ENCODE measurements around the gene SPATA31D4.
"Not testable (repeated sequence)": the region's sequence is repeated elsewhere in the genome, so short reads cannot be mapped to it uniquely, and the experiment has no call there.

SPATA31D4 gene

GRCh38 chr9:81928305-81928704, at the start of gene SPATA31D4:
SPATA31D4 (plus strand) TSS chr9:81928428; CDS start chr9:81928514, 86 bp downstream.
- H3K27me3 Mint-ChIP-seq, H3K36me3 Mint-ChIP-seq: not testable (repeated sequence)

DNA sequence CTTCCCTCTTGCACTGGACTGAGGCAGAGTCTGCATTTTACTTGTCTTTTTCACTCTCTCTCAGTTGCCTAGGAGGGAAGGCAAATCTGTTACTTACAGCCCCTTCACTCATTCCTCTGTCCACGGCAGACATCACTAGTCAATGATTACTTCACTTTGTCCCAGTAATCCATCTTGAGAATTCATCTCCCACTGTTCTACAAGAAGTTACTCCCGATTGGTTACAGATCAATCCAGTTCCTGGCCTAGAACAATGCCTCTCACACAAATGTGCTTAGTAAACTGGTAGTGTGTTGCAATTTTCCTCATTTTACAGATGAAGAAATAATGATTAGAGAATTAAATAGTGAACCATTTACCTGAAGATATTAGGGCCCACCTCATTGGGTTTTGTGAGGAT, 49.7 kb upstream of the SPATA31D4 start:
- Mint-ChIP-seq H3K27ac (no peak overlapping the region), H3K4me3 (no peak overlapping the region), H3K27me3 (no peaks in the 10 kb centered on the region), H3K4me1 (no peaks in the 10 kb centered on the region), H3K36me3 (no peaks in the 10 kb centered on the region), H3K9me3 (no peaks in the 10 kb centered on the region)

More at GRCh38 chr9:81928305-81928704, at the start of gene SPATA31D4:
- not testable (repeated sequence) for H3K9me3 Mint-ChIP-seq, H3K4me1 Mint-ChIP-seq, H3K4me3 Mint-ChIP-seq, H3K27ac Mint-ChIP-seq

GRCh38 chr9:81879501-81879916, 48.7 kb upstream of the SPATA31D4 start:
- H3K9me3 Mint-ChIP-seq, result peaks cover 5% of the 10 kb centered on the region
- no peaks in the 10 kb centered on the region for H3K4me1 Mint-ChIP-seq
- H3K27ac Mint-ChIP-seq, result no peak overlapping the region
- no peaks in the 10 kb centered on the region for H3K27me3 Mint-ChIP-seq
- no peak overlapping the region for H3K4me3 Mint-ChIP-seq
- no peaks in the 10 kb centered on the region for H3K36me3 Mint-ChIP-seq

DNA sequence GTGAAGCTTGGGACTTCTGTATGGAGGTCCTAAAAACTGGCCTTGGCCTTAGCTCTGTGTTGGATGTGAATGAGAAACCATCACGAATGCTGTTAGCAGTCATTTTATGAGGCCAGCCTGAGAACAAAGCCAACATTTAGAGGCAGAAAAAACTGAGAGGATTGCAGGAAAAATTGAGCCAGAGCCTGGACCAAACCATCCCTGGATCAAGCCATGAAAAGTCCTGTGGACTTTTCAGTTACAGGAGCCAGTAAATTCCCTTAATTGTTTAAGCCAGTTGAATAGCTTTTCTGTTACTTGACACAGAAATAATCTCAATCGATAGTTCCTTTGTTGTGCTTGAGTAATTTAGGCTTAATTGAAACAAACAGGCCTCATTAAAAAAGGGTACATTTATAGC, 42.6 kb upstream of the SPATA31D4 start:
- Mint-ChIP-seq H3K36me3 (no peaks in the 10 kb centered on the region), H3K4me1 (no peaks in the 10 kb centered on the region), H3K4me3 (no peak overlapping the region), H3K27me3 (no peaks in the 10 kb centered on the region), H3K9me3 (peaks cover 5% of the 10 kb centered on the region), H3K27ac (no peak overlapping the region)

DNA sequence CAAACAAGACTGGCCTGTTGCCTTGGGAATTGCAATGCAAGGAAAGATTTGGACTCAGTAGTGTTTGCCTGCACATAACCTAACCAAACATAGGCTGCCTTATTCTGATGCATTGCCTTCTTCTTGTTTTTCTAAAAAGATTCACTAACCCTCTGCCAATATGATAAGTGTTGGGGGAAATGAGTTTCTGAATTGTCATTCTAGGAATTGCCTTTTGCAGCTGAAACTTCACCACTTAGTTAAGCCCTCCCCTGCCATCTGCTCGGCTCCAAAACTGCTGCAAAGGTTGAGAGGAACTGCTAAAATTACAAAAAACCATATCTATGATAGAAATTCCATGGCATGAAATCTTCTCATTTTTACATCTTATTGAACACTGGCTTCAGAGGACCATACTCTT, 41.6 kb upstream of the SPATA31D4 start:
- no peak overlapping the region for H3K27ac Mint-ChIP-seq
- H3K4me1 Mint-ChIP-seq, result no peaks in the 10 kb centered on the region
- peaks cover 5% of the 10 kb centered on the region for H3K9me3 Mint-ChIP-seq
- H3K27me3 Mint-ChIP-seq, result no peaks in the 10 kb centered on the region
- H3K4me3 Mint-ChIP-seq, result no peak overlapping the region
- H3K36me3 Mint-ChIP-seq, result no peaks in the 10 kb centered on the region

- Mint-ChIP-seq H3K27me3 (peaks cover 2% of the 10 kb centered on the region), H3K4me1 (no peaks in the 10 kb centered on the region), H3K4me3 (no peak overlapping the region), H3K36me3 (no peaks in the 10 kb centered on the region), H3K27ac (no peak overlapping the region), H3K9me3 (no peaks in the 10 kb centered on the region)
Measured at GRCh38 chr9:81890104-81890503, 38.1 kb upstream of the SPATA31D4 start.

DNA sequence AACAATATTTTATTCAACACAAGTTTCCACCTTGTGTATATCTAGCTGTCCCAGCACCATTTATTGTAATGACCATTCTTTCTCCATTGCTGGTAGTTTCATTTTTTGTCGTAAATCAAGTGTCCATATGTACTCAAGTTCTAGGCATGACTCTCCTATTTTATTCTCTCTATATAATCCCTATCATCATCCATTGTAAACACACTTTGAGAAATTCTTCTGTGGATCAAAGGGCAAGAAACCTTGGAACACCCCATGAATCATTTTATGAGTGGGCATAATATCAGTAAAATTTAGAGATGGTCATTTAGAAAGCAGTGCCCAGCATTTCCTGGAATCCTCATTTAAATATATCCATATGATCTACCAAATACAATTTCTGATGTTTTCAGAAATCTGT, 35.8 kb upstream of the SPATA31D4 start:
- no peaks in the 10 kb centered on the region for H3K4me1 Mint-ChIP-seq
- H3K27ac Mint-ChIP-seq, result no peak overlapping the region
- no peaks in the 10 kb centered on the region for H3K36me3 Mint-ChIP-seq
- peaks cover 2% of the 10 kb centered on the region for H3K27me3 Mint-ChIP-seq
- H3K4me3 Mint-ChIP-seq, result no peak overlapping the region
- no peaks in the 10 kb centered on the region for H3K9me3 Mint-ChIP-seq

DNA sequence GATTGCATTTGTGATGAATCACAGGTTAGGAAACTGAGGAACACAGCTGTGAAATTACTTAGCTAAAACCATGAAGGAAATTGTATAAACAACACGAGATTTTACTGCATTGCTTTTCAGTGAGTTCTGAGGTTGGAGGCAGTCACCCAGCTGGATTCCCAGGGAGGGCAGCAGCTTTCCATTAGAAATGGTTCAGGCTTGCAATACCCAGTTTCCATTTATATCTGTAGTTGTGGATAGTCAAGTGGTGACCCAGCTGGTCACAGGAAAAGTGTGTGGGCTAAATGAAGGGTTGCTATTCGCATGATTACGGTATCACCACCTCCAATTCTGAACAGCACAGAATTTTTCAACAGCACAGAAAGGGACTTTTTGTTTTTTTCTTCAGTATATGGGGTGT, 34.3 kb upstream of the SPATA31D4 start:
- Mint-ChIP-seq H3K27me3 (peaks cover 2% of the 10 kb centered on the region), H3K4me1 (no peaks in the 10 kb centered on the region), H3K27ac (no peak overlapping the region), H3K36me3 (no peaks in the 10 kb centered on the region), H3K9me3 (no peaks in the 10 kb centered on the region), H3K4me3 (no peak overlapping the region)

GRCh38 chr9:81894891-81895290, 33.3 kb upstream of the SPATA31D4 start:
- no peaks in the 10 kb centered on the region for H3K9me3 Mint-ChIP-seq
- H3K27me3 Mint-ChIP-seq, result peaks cover 2% of the 10 kb centered on the region
- no peak overlapping the region for H3K27ac Mint-ChIP-seq
- no peaks in the 10 kb centered on the region for H3K4me1 Mint-ChIP-seq
- H3K36me3 Mint-ChIP-seq, result no peaks in the 10 kb centered on the region
- no peak overlapping the region for H3K4me3 Mint-ChIP-seq

DNA sequence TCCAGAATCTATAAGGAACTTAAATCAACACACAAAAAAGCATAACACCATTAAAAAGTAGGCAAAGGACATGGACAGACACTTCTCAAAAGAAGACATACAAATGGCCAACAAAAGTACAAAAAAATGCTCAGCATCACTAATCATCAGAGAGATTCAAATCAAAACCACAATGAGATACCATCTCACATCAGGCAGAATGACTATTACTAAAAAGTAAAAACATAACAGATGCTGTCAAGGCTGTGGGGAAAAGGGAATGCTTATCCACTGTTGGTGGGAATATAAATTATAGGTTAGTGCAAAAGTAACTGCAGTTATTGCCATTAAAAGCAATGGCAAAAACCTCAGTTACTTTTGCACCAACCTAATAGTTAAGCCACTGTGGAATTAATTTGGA, 32.2 kb upstream of the SPATA31D4 start:
- H3K4me3 Mint-ChIP-seq, result no peak overlapping the region
- no peaks in the 10 kb centered on the region for H3K4me1 Mint-ChIP-seq
- no peaks in the 10 kb centered on the region for H3K9me3 Mint-ChIP-seq
- no peak overlapping the region for H3K27ac Mint-ChIP-seq
- peaks cover 2% of the 10 kb centered on the region for H3K27me3 Mint-ChIP-seq
- no peaks in the 10 kb centered on the region for H3K36me3 Mint-ChIP-seq

DNA sequence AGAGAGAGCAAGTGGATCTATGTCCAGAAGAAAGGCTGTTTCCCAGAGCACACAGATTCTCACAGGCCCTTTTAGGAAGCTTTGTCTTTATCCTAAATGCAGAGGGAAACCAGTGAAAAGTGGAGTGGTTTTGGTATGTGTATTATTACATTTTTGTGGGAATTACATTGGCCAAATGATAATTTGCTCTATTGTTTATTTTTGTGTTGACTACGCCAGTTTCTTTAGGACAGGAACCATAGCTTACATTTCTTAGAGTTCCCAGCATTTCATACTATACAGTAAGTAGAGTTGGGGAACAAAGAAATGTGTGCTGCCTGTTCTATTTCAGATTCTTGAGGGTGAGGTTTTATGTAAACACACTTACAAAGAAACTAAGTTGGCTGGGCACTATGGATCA, 29.4 kb upstream of the SPATA31D4 start:
- no peaks in the 10 kb centered on the region for H3K36me3 Mint-ChIP-seq
- no peak overlapping the region for H3K27ac Mint-ChIP-seq
- H3K27me3 Mint-ChIP-seq, result no peaks in the 10 kb centered on the region
- H3K9me3 Mint-ChIP-seq, result no peaks in the 10 kb centered on the region
- no peaks in the 10 kb centered on the region for H3K4me1 Mint-ChIP-seq
- H3K4me3 Mint-ChIP-seq, result no peak overlapping the region

DNA sequence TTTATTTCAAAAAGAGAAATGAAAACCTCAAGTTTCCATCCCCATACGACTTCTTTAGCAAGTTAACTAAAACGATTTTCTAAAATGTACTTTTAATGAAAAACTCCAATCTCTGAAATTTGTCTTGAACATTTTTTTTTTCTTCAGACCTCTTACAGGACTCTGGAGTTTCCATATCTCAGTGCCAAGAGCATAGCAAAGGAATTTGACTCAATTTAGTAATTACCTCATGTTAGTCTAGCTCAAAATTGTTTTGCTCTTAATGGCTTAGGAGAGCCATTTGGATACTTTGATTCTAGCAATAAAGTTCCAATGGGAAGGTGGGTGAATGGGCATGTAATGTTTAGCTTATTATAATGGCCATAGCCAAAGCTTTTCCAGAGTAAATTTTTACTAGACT, 26.0 kb upstream of the SPATA31D4 start:
- no peak overlapping the region for H3K4me3 Mint-ChIP-seq
- H3K4me1 Mint-ChIP-seq, result no peaks in the 10 kb centered on the region
- H3K27me3 Mint-ChIP-seq, result no peaks in the 10 kb centered on the region
- no peaks in the 10 kb centered on the region for H3K36me3 Mint-ChIP-seq
- no peak overlapping the region for H3K27ac Mint-ChIP-seq
- H3K9me3 Mint-ChIP-seq, result no peaks in the 10 kb centered on the region

DNA sequence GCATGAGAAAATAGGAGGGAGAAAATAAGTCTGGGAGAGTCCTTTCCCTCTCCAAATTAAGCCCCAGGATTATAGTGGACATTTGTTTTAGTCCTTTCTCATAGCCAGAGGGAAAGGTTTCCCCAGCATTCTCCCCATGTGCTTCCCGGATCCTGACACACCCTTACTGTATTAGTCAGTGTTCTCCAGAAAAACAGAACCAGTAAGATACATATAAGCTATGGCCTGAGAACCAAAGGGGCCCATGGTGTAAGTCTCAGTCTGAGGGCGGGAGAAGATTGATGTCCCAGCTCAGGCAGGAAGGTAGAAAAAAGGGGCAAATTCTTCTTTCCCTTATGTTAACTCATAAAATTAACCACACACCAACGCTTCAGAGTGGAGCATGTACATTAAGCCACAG, 25.6 kb upstream of the SPATA31D4 start:
- no peak overlapping the region for H3K27ac Mint-ChIP-seq
- H3K27me3 Mint-ChIP-seq, result no peaks in the 10 kb centered on the region
- no peak overlapping the region for H3K4me3 Mint-ChIP-seq
- H3K4me1 Mint-ChIP-seq, result no peaks in the 10 kb centered on the region
- H3K9me3 Mint-ChIP-seq, result no peaks in the 10 kb centered on the region
- H3K36me3 Mint-ChIP-seq, result no peaks in the 10 kb centered on the region

DNA sequence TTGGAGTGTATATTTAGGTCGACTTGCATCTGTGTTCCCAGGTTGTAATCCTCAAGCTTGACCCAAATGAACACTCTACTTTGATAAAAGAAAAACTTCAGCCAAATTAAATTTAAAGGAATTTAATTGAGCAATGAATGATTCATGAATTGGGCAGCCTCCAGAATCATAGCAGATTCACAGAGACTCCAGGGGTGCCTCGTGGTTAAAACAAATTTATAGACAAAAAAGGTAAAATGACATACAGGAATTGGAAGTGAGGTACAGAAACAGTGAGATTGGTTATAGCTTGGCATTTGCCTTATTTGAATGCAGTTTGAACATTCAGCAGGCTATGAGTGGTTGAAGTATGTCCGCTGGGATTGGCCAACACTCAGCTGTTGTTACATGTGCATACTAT, 21.6 kb upstream of the SPATA31D4 start:
- H3K4me1 Mint-ChIP-seq, result no peaks in the 10 kb centered on the region
- no peaks in the 10 kb centered on the region for H3K36me3 Mint-ChIP-seq
- no peak overlapping the region for H3K27ac Mint-ChIP-seq
- no peaks in the 10 kb centered on the region for H3K9me3 Mint-ChIP-seq
- H3K4me3 Mint-ChIP-seq, result no peak overlapping the region
- peaks cover 1% of the 10 kb centered on the region for H3K27me3 Mint-ChIP-seq

- H3K9me3 Mint-ChIP-seq, result no peaks in the 10 kb centered on the region
- H3K27me3 Mint-ChIP-seq, result peaks cover 4% of the 10 kb centered on the region
- peaks cover 1% of the 10 kb centered on the region for H3K36me3 Mint-ChIP-seq
- no peaks in the 10 kb centered on the region for H3K4me1 Mint-ChIP-seq
- H3K4me3 Mint-ChIP-seq, result no peak overlapping the region
- H3K27ac Mint-ChIP-seq, result no peak overlapping the region
Measured at GRCh38 chr9:81912135-81912534, 16.1 kb upstream of the SPATA31D4 start.

- Mint-ChIP-seq H3K4me1 (no peaks in the 10 kb centered on the region), H3K9me3 (no peaks in the 10 kb centered on the region), H3K4me3 (no peak overlapping the region), H3K36me3 (peaks cover 1% of the 10 kb centered on the region), H3K27me3 (peaks cover 3% of the 10 kb centered on the region), H3K27ac (no peak overlapping the region)
Measured at GRCh38 chr9:81915801-81916505, 12.3 kb upstream of the SPATA31D4 start.

DNA sequence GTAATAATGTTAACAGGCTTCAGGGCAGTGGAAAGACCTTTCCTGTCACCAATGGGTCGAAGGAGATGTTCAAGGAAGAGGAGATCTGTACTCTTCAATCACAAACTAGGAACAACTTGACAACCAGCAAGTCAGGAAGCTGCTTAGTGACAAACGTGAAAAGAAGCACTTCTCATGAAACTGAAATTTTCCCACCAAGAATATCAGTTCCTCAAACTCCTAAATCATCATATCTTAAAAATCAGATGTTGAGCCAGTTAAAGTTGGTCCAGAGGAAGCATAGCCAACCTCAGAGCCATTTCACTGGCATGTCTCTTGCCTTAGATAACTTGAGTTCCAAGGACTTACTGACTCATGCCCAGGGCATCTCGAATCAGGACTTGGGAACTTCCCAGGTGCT, 9.7 kb upstream of the SPATA31D4 start:
- not testable (repeated sequence) for H3K27ac Mint-ChIP-seq, H3K4me3 Mint-ChIP-seq, H3K4me1 Mint-ChIP-seq, H3K27me3 Mint-ChIP-seq, H3K9me3 Mint-ChIP-seq, H3K36me3 Mint-ChIP-seq

Measured in activated naive CD4-positive, alpha-beta T cell treated with anti-CD3 and anti-CD28 coated beads, Interleukin-2, amount 50 U/mL, for 24 hours (primary cell).